Pancreas (tissue), 10 donors: ENCODE measurements around the gene HPN. TPM values are rescaled to one million over a fixed set of nuclear protein-coding genes. Genes with fewer than 3 reads are reported as not detected.

Experiments
- ATAC-seq, 4 donors: fragments of 200-7000 bp; cut with Tn5 transposase; one replicate each; pipeline versions ENCODE4 v1.8.0 to v1.9.1; 2020; ENCODE audit warnings: mild to moderate bottlenecking in 4 of 4, moderate library complexity in 4 of 4
- DNase-seq, 6 donors: peaks; one replicate each; pipeline ENCODE4 v3.0.0-alpha.2; 2020
- FAIRE-seq: peaks from 2 replicates; lab custom pipeline; 2012; peaks lifted over from hg19 to GRCh38; lab: Jason Lieb, UNC
- H3K27ac ChIP-seq, 4 donors: fragments of 200-600 bp; sonication (generic); 1 replicate in 3 of 4; 2 replicates in 1 of 4; pipeline versions ENCODE4 v1.5.0 to v1.8.0; 2020
- H3K27me3 ChIP-seq, 4 donors: fragments of 200-600 bp; one replicate each; pipeline ENCODE4 v1.8.0; 2021
- H3K36me3 ChIP-seq, 3 donors: fragments of 200-600 bp; sonication (generic) in 1 of 3; one replicate each; pipeline versions ENCODE4 v1.5.0 to v1.8.0; 2020 to 2021
- H3K4me1 ChIP-seq, 3 donors: fragments of 200-600 bp; one replicate each; pipeline ENCODE4 v1.8.0; 2021
- H3K4me3 ChIP-seq, 4 donors: fragments of 200-600 bp; sonication (generic) in 2 of 4; one replicate each; pipeline versions ENCODE4 v1.5.0 to v1.8.0; 2020 to 2021
- H3K9me3 ChIP-seq, 4 donors: fragments of 200-600 bp; one replicate each; pipeline ENCODE4 v1.8.0; 2021
- WGBS, 2 donors: extraction: QIAGEN DNeasy Blood & Tissue Kit; methylation state at CpG; one replicate each; pipeline ENCODE4 v1.1.7; 2013; 5-methylcytosine and 5-hydroxymethylcytosine counted together
- intact Hi-C, 3 donors: fragments of 100-400 bp; cut with DNase I; formaldehyde crosslinking; loops; one replicate each; pipeline versions ENCODE4 v1.11.1 to v1.14.2; 2022
- polyA plus RNA-seq, 2 donors: library from polyadenylated mRNA; stranded (reverse); fragments of 200-250 nt; gene quantifications; one replicate each; pipeline ENCODE4 v1.2.3, GENCODE V29; 2013
- total RNA-seq, 6 donors: library from RNA; stranded (reverse); fragmentation: NEBNext Ultra II Directional in 4 of 6; extraction: Animal tissue kit (Norgen Biotek cat#: 25700) in 4 of 6; gene quantifications; one replicate each; pipeline versions ENCODE4 v1.2.1 to v1.2.4, GENCODE V29; 2021 to 2023
- TF ChIP-seq, protein P1 (sequence below), 4 donors: fragments of 200-600 bp; sonication (generic) in 3 of 4; IDR thresholded peaks; one replicate each; pipeline versions ENCODE4 v1.5.0 to v1.8.0; 2021; ENCODE audit warnings: antibody characterized with exemption in 4 of 4
- donor health status: healthy with polysubstance abuse.
- donor health status: DM: no; HTN: no; CAD: no; lungs with moderate emphysema.
- donor health status: DM: no; HTN: no; CAD: no.
- donor health status: control.
- donor health status: control.
- donor health status: Bipolar disorder and iron deficiency.
- donor health status: DM: yes; HTN: yes; CAD: no.
- donor health status: DM: no; HTN: no; CAD: no.
- donor health status: DM: no; HTN: no; CAD: no.
- donor health status: DM: yes; HTN: yes; CAD: no.

The HPN gene
- total and polyA plus RNA-seq, 8 donors: 93.0 to 238 (median 124) TPM

DNA sequence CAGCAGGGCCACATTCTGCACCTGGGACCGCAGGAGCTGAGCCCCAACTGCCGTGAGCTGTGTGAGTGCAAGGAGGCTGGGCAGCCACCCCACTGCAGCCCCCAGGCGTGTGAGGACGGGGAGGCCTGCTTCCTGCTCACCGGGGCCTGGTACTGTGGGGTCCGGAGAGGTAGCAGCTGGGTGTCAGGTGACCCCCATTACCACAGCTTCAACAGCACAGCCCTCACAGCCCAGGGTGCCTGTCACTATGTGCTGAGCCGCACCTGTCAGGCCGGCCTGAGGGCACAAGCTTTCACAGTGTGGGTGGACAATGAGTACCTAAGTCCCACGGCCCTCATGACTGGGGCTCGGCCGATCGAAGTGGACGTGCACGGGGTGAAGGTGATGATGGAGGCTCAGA is 38.3 kb downstream of the HPN start:
- 85 to 89% methylated on average over 14 of the region's 14 CpGs for WGBS, 2 donors
- Histone ChIP-seq H3K9me3 (no peaks in the 10 kb centered on the region), H3K27me3 (no peaks in the 10 kb centered on the region), H3K36me3 (no peaks in the 10 kb centered on the region), H3K4me3 (no peak overlapping the region), H3K4me1 (no peaks in the 10 kb centered on the region), H3K27ac (no peak overlapping the region)
- intact Hi-C loops: no loop called here
- FAIRE-seq: no peak
- DNase-seq: peak in 1 of 6 donors; percentile 59
- TF ChIP-seq, protein P1, sequence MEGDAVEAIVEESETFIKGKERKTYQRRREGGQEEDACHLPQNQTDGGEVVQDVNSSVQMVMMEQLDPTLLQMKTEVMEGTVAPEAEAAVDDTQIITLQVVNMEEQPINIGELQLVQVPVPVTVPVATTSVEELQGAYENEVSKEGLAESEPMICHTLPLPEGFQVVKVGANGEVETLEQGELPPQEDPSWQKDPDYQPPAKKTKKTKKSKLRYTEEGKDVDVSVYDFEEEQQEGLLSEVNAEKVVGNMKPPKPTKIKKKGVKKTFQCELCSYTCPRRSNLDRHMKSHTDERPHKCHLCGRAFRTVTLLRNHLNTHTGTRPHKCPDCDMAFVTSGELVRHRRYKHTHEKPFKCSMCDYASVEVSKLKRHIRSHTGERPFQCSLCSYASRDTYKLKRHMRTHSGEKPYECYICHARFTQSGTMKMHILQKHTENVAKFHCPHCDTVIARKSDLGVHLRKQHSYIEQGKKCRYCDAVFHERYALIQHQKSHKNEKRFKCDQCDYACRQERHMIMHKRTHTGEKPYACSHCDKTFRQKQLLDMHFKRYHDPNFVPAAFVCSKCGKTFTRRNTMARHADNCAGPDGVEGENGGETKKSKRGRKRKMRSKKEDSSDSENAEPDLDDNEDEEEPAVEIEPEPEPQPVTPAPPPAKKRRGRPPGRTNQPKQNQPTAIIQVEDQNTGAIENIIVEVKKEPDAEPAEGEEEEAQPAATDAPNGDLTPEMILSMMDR (IDR thresholded peaks at IDR 0.05): no peak
- no peak for ATAC-seq

DNA sequence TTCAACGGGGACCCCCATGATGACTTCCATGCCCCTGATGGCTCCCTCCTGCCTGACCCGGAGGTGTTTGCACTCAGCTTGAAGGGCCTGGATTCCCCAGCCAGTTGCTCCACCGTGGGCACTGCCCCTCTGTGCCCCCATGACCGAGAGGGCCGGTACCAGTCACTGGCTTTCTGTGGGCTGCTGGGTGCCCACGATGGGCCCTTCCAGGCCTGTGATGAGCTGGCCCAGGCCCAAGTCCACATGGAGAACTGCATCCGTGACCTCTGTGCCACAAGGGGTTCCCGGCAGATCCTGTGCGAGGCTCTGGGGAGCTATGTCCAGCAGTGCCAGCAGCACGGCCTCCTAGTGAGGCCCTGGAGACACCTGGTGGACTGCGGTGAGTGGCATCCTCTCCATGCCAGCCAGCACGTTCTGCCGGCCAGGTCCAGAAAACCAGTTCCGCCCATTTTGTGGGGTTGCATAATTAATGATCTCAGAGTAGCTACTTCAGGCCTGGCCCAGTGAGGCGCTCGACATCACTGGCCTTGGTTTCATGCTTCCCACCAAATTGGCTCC is 39.2 kb downstream of the HPN start:
- H3K27me3 ChIP-seq: no peaks in the 10 kb centered on the region
- FAIRE-seq (no peak), DNase-seq (no peak), ATAC-seq (no peak)
- H3K4me1 ChIP-seq: no peaks in the 10 kb centered on the region
- H3K27ac ChIP-seq: no peak overlapping the region
- WGBS, 2 donors: 77 to 84% methylated on average over 16 of the region's 16 CpGs
- TF ChIP-seq, protein P1 (IDR thresholded peaks at IDR 0.05): no peak
- H3K9me3 ChIP-seq: no peaks in the 10 kb centered on the region
- no peak overlapping the region for H3K4me3 ChIP-seq
- H3K36me3 ChIP-seq: no peaks in the 10 kb centered on the region
- intact Hi-C loops: no loop called here

DNA sequence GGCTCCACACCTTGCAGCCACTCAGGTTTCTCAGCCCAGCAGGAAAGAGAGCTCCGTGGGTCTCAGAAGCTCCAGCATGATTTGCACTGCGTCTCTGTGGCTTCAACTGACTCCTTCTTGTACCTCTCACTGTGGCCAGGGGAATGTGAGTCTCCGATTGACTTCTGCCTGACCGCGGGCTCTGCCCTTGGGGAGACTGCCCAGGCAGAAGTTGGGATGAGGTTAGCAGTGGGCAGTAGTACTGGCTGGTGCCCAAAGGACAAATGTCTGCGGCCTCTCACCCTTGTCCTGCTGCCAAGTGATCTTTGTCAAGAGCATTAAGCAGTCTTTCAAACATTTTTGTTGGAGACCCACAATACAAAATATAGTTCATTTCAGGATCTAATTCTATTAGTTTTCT is 39.7 kb downstream of the HPN start:
- H3K9me3 ChIP-seq: no peaks in the 10 kb centered on the region
- WGBS, 2 donors: 82 to 87% methylated on average over 6 of the region's 6 CpGs
- DNase-seq (peak in 1 of 6 donors; percentile 6), FAIRE-seq (no peak), ATAC-seq (no peak)
- H3K36me3 ChIP-seq: no peaks in the 10 kb centered on the region
- H3K27me3 ChIP-seq: no peaks in the 10 kb centered on the region
- intact Hi-C loops: no loop called here
- TF ChIP-seq, protein P1 (IDR thresholded peaks at IDR 0.05): no peak
- no peak overlapping the region for H3K27ac ChIP-seq
- H3K4me3 ChIP-seq: no peak overlapping the region
- H3K4me1 ChIP-seq: no peaks in the 10 kb centered on the region

DNA sequence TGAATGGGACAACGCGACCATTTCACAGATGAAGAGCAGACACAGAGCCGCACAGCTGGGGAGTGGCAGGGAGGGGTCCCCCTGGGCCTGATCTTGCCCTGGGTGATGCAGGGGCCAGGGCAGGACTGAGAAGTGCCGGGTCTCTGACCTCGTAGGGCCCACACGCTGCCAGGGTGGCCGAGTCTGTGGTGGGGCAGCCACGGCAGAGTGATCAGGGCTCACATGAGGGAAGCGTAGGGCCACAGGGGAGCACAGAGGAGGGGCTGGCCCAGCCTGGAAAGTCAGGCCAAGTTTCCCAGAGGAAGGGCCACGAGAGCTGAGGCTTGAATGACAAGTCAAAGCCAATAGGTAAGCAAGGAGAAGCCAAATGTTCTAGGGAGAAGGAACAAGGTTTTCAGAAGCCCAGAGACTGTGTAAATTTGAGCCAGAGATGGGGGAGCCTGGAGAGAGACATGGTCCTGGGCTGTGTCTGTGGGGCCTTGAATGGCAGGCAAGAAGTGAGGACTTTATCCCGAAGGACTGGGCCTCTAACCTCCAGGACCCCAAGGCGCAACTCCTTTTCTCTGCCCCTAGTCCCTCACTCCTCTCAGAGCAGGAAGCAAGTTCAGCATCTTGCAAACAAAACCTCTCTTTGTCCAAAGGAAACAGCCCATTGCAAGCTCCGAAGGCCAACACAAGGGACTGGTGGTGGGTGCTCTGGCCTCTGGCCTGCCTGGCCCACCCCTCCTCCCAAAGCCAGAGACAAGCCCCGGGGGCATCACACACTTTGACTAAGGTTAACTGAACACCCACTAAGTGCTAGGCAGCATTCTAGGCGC is 42.4 kb downstream of the HPN start:
- no peak for ATAC-seq
- H3K36me3 ChIP-seq: no peaks in the 10 kb centered on the region
- no peaks in the 10 kb centered on the region for H3K9me3 ChIP-seq
- no peaks in the 10 kb centered on the region for H3K27me3 ChIP-seq
- WGBS, 2 donors: 84 to 88% methylated on average over 15 of the region's 15 CpGs
- no peaks in the 10 kb centered on the region for H3K4me1 ChIP-seq
- FAIRE-seq: no peak
- intact Hi-C loops: no loop called here
- no peak overlapping the region for H3K4me3 ChIP-seq
- no peak overlapping the region for H3K27ac ChIP-seq
- TF ChIP-seq, protein P1 (IDR thresholded peaks at IDR 0.05): no peak
- DNase-seq: no peak

DNA sequence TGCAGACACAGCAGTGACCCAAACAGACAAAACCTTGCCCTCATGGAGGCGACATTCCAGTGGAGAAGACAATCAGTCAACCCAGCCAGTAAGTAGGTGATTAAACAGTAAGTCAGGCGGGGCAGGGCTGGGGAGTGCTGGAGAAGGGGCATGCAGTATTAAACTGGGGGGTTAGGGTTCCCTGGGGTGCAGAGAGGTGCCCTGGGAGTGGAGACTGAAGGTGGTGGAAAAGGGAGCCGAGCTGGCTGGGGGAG is 42.9 kb downstream of the HPN start:
- H3K27me3 ChIP-seq: no peaks in the 10 kb centered on the region
- intact Hi-C loops: no loop called here
- TF ChIP-seq, protein P1 (IDR thresholded peaks at IDR 0.05): no peak
- no peaks in the 10 kb centered on the region for H3K9me3 ChIP-seq
- 84 to 92% methylated on average over 3 of the region's 3 CpGs for WGBS, 2 donors
- DNase-seq: no peak
- H3K4me1 ChIP-seq: no peaks in the 10 kb centered on the region
- no peak overlapping the region for H3K4me3 ChIP-seq
- no peak overlapping the region for H3K27ac ChIP-seq
- no peak for FAIRE-seq
- no peak for ATAC-seq
- no peaks in the 10 kb centered on the region for H3K36me3 ChIP-seq
